Calu3 (cell line): ENCODE measurements around the gene TSC2. TPM values are rescaled to one million over a fixed set of nuclear protein-coding genes. Genes with fewer than 3 reads are reported as not detected.
"Not testable (repeated sequence)": the region's sequence is repeated elsewhere in the genome, so short reads cannot be mapped to it uniquely, and the experiment has no call there.

ENCODE experiments used
- BruUV-seq: library from RNA; stranded (reverse); fragments of 400-500 nt; replicated peaks from 2 replicates; lab custom pipeline; 2021; lab: Mats Ljungman, UMichigan
- CTCF ChIA-PET: fragments of 300-600 bp; sonication (Branson Sonifier 250); formaldehyde crosslinking; loops from one replicate; lab custom pipeline; 2022; ENCODE audit warnings: antibody characterized with exemption; lab: Charles Lee
- DNase-seq: peaks from one replicate; pipeline ENCODE4 v3.0.0; 2022
- H3K27ac Mint-ChIP-seq: one replicate; pipeline ENCODE4 v1.8.0; 2022; ENCODE audit warnings: mixed read lengths; ENCODE audit not compliant: unreplicated experiment
- H3K27me3 Mint-ChIP-seq: one replicate; pipeline ENCODE4 v1.8.0; 2022; ENCODE audit warnings: mixed read lengths; ENCODE audit not compliant: unreplicated experiment
- H3K36me3 Mint-ChIP-seq: one replicate; pipeline ENCODE4 v1.8.0; 2022; ENCODE audit warnings: mild to moderate bottlenecking, moderate library complexity, mixed read lengths; ENCODE audit not compliant: insufficient read depth, unreplicated experiment
- H3K4me1 Mint-ChIP-seq: one replicate; pipeline ENCODE4 v1.8.0; 2022; ENCODE audit warnings: mild to moderate bottlenecking, low read depth, mixed read lengths; ENCODE audit not compliant: unreplicated experiment
- H3K4me3 Mint-ChIP-seq: one replicate; pipeline ENCODE4 v1.8.0; 2022; ENCODE audit warnings: mild to moderate bottlenecking, low read depth, moderate library complexity, mixed read lengths; ENCODE audit not compliant: unreplicated experiment
- H3K9me3 Mint-ChIP-seq: one replicate; pipeline ENCODE4 v1.8.0; 2022; ENCODE audit warnings: low read depth, mixed read lengths; ENCODE audit not compliant: unreplicated experiment
- intact Hi-C: fragments of 100-400 bp; cut with micrococcal nuclease; formaldehyde crosslinking; loops from one replicate; pipeline ENCODE4 v1.10.0; 2022; ENCODE audit not compliant: unreplicated experiment
- total RNA-seq: library from RNA; stranded (reverse); gene quantifications from 2 replicates; pipeline ENCODE4 v1.2.3, GENCODE V29; 2022
- TF ChIP-seq, protein P1 (sequence below): fragments of 200-600 bp; IDR thresholded peaks from one replicate; pipeline ENCODE4 v1.8.0; 2022; ENCODE audit warnings: antibody characterized with exemption; ENCODE audit not compliant: unreplicated experiment

The TSC2 gene
- total RNA-seq, 1 experiment from 2014 or later: 170 TPM

DNA sequence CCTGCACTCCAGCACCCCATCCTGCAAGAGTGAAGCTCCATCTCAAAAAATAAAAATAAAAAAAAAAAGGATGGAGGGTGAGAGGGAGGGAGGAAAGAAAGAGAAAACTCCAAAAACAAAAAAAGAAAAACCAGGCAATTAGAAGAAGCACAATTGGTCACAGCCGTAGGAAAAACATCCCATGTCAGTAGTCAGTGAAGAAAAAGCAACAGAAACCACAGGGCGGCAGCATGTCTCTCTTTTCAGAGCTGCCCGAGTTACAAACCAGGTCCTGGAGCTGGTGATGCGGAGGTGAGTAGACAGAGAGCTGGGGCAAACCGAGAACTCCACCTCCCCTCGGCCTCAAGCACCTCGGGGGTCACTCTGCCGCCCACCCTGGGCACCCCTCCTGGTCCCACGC lies 73.5 kb downstream of the TSC2 start:
- H3K9me3 Mint-ChIP-seq, H3K27me3 Mint-ChIP-seq, H3K36me3 Mint-ChIP-seq, intact Hi-C loops, H3K4me3 Mint-ChIP-seq, H3K27ac Mint-ChIP-seq, H3K4me1 Mint-ChIP-seq, BruUV-seq: not testable (repeated sequence)
- CTCF ChIA-PET: interaction anchor here (0.6 to 2.1 kb wide), 6 partner anchors 19 to 320 kb away, joined by 3 to 8 read pairs (median 4); partner anchors contain the start of genes NTHL1, TRAF7 and TSC2
- peak; percentile 30 for DNase-seq

DNA sequence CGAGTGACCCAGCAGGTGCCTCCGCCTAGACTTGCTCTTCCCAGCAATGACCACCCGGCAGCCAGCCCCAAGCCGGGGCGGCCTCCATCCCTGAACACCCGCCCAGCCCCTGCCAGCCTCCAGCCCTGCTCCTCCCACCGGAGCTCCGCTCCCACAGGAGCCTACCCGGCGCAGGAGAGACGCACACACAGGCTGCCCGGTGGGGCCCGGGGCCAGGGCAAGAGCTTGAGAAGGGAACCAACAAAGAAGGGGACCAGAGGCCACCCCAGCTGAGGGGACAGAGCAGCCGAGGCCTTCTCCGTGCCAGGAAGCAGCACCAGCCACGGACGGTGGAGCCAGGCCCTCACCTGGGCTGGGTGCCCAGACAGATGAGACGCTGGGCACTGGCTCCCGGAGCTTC lies 74.1 kb downstream of the TSC2 start:
- no peak overlapping the region for H3K27ac Mint-ChIP-seq
- BruUV-seq: no TSS peak
- no peaks in the 10 kb centered on the region for H3K9me3 Mint-ChIP-seq
- no peaks in the 10 kb centered on the region for H3K27me3 Mint-ChIP-seq
- no peak for DNase-seq
- intact Hi-C loops: no loop called here
- no peak overlapping the region for H3K4me3 Mint-ChIP-seq
- no peaks in the 10 kb centered on the region for H3K36me3 Mint-ChIP-seq
- TF ChIP-seq, protein P1, sequence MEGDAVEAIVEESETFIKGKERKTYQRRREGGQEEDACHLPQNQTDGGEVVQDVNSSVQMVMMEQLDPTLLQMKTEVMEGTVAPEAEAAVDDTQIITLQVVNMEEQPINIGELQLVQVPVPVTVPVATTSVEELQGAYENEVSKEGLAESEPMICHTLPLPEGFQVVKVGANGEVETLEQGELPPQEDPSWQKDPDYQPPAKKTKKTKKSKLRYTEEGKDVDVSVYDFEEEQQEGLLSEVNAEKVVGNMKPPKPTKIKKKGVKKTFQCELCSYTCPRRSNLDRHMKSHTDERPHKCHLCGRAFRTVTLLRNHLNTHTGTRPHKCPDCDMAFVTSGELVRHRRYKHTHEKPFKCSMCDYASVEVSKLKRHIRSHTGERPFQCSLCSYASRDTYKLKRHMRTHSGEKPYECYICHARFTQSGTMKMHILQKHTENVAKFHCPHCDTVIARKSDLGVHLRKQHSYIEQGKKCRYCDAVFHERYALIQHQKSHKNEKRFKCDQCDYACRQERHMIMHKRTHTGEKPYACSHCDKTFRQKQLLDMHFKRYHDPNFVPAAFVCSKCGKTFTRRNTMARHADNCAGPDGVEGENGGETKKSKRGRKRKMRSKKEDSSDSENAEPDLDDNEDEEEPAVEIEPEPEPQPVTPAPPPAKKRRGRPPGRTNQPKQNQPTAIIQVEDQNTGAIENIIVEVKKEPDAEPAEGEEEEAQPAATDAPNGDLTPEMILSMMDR: no peak
- CTCF ChIA-PET: interaction anchor here (0.6 to 2.1 kb wide), 6 partner anchors 19 to 319 kb away, joined by 3 to 8 read pairs (median 4); partner anchors contain the start of genes NTHL1, TRAF7 and TSC2
- no peaks in the 10 kb centered on the region for H3K4me1 Mint-ChIP-seq

DNA sequence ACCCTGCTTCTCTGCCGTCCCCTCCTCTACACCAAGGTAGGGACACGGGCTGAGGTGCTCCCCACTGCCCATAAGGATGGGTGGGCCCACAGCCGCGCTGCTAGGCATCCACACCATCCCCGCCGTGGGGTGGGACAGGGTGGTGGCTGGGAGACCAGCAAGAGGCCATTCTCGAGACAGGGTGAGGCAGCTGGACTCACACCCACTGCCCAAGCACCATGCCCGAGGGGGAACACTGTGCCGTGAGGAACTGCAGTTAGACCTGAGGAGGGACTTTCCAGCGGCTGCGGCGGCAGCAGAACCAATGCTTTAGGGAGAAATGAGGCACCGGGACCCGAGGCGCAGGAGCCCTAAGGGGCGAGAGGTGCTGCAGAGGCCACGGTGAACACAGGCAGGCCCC lies 74.6 kb downstream of the TSC2 start:
- CTCF ChIA-PET: interaction anchor here (2.1 kb wide), 1 partner anchor 18 kb away, joined by 8 read pairs; no protein-coding TSS in a partner anchor
- Mint-ChIP-seq H3K4me1 (no peaks in the 10 kb centered on the region), H3K9me3 (no peaks in the 10 kb centered on the region), H3K36me3 (no peaks in the 10 kb centered on the region), H3K27ac (no peak overlapping the region), H3K27me3 (no peaks in the 10 kb centered on the region), H3K4me3 (no peak overlapping the region)
- BruUV-seq: no TSS peak
- TF ChIP-seq, protein P1: no peak
- no peak for DNase-seq
- intact Hi-C loops: no loop called here

DNA sequence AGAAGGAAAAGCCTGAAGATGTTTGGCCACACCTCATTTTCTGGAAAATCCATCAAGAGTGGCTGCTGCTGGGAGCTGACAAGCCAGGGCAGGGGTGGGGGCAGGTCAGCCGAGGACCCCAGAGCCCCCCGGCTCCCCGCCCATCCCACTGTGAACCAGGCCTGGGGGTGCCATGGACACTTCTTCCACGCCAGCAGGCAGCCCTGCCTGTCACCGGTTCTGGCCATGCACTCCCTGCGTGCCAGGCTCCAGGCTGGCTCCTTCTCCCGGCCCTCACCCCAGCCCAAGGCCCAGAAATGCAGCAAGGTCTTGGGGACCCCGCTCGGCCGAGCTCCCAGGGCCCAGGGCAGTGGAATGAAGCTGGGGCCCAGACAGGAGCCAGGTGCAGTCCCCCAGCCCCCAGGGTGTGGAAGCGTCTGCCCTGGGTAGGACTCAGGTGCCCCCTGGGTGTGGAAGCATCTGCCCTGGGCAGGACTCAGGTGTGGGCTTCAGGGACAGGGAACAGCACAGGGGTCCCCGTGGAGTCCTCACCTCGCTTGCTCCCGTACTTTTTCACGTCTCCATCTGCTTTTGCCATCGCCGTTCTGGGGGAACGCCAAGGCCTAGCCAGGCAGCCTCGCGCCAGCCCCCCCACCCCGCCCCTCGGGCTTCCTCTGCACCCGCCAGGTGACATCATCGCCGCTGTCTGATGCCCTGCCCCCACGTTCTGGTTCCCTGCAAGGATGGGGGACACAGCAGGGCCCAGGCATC lies 75.3 kb downstream of the TSC2 start:
- H3K9me3 Mint-ChIP-seq, H3K36me3 Mint-ChIP-seq, H3K27ac Mint-ChIP-seq, H3K4me1 Mint-ChIP-seq, H3K27me3 Mint-ChIP-seq, BruUV-seq, DNase-seq, intact Hi-C loops, H3K4me3 Mint-ChIP-seq: not testable (repeated sequence)
- CTCF ChIA-PET: interaction anchor here (2.1 kb wide), 1 partner anchor 17 kb away, joined by 8 read pairs; no protein-coding TSS in a partner anchor

DNA sequence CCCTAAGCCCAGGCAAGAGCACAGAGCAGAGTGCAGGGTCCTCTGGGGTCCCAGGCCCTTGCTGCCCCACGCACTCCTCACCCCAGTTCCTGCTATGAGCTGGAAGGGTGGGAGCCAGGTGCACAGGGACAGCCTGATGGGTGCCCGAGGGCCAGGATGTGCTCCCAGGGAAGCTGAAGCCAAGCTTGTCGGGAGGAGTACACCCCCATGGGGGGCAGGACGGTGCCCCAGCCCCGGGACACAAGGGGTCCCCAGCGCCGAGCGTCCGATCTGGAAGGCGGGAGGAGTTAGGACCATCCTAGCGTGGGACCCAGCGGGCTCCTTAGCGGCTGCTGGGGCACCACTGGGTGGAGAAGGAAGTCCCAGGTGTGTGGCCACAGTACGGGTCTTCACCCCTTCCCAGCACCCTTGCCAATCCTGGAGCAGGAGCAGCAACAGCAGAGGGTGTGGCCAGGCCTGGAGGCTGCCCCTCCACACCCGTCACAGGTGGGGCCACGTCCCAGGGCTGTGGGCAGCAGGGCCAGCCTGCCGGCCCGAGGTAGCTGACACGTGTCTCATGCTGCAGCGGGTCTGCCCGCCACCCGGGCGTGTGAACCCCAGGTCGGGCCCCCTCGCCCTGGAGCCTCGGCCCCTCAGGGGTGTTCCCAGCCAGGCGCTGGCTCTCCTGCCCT lies 76.1 kb downstream of the TSC2 start:
- H3K9me3 Mint-ChIP-seq, H3K4me1 Mint-ChIP-seq, H3K27ac Mint-ChIP-seq, H3K4me3 Mint-ChIP-seq, DNase-seq, BruUV-seq, H3K27me3 Mint-ChIP-seq, H3K36me3 Mint-ChIP-seq, intact Hi-C loops, CTCF ChIA-PET: not testable (repeated sequence)

DNA sequence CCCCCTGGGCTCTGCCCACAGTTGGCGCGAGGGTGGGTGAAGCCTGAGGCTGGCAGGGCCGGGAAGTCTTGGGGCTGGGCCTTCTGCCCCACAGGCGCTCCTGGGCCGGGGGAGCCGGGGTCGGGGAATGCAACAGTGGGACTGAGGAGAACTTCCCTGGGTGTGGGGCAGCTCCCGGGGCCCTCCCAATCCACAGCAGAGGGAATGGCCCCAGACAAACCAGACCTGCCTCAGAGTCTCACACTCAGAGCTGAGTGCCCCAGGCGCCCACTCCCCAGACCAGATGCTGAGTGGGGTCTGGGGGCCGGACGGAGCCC lies 76.5 kb downstream of the TSC2 start:
- H3K9me3 Mint-ChIP-seq, BruUV-seq, H3K4me1 Mint-ChIP-seq, DNase-seq, CTCF ChIA-PET, H3K4me3 Mint-ChIP-seq, H3K27ac Mint-ChIP-seq, H3K27me3 Mint-ChIP-seq, H3K36me3 Mint-ChIP-seq, intact Hi-C loops: not testable (repeated sequence)

DNA sequence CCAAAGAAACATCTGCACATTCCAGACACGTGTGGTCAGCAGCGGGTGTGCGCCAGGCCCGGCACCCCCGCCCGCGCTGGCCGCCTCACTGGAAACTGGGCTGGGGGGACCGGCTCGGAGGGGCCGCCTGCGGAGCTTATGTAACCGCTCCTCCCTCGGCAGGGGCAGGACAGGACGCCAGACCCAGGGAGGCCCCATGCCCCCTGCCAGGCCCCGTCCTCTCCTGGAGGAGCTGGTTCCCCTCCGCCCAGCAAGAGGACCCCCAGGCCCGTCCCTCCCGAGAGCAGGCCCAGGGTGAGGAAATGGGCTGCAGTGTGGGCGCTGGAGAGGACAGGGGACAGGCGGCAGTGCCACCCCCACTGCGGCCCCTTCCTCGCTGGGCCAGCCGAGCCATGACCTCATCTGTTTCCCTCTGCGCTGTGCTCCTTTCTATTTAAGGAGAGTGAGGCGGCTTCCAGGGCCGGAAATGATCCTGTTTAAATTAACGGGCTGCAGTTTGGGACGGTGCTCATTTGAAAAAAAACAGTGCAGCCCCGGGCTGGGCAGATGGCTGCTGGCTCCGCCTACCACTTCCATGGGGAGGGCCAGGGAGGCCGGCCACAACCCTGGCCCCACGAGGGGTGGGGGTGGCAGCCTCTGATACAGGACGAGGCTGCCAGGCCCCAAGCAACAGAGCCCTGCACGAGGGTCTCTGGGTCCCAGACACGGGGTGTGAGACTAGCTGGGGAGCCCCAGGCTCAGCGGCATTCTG lies 77.1 kb downstream of the TSC2 start:
- DNase-seq, intact Hi-C loops, H3K4me3 Mint-ChIP-seq, H3K27ac Mint-ChIP-seq, H3K27me3 Mint-ChIP-seq, H3K36me3 Mint-ChIP-seq, H3K4me1 Mint-ChIP-seq, CTCF ChIA-PET, BruUV-seq, H3K9me3 Mint-ChIP-seq: not testable (repeated sequence)

DNA sequence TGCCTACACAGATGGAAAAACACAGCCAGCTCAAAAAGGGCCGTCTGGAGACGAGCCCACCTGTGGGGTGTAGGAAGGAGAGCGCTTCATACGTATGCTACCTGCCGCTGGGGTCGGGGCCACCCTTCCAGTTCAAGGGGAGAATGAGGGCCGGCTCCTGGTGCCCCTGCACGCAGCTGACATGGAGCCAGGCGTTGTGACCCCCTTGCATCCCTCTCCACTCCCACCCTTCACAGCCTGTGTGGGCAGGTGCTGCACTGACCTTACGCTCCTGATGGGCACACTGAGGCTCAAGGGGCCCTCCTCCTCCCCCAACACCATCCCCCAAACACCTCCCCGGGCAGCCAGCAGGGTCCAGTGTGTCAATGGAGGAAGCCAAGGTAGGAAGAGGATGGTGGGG lies 77.8 kb downstream of the TSC2 start:
- CTCF ChIA-PET, H3K27me3 Mint-ChIP-seq, DNase-seq, H3K27ac Mint-ChIP-seq, intact Hi-C loops, BruUV-seq, H3K4me1 Mint-ChIP-seq, H3K9me3 Mint-ChIP-seq, H3K36me3 Mint-ChIP-seq, H3K4me3 Mint-ChIP-seq: not testable (repeated sequence)
